Uterus (tissue), 4 donors: Measurements from ENCODE around the gene CCL7. TPM values are rescaled to one million over a fixed set of nuclear protein-coding genes. Genes with fewer than 3 reads are reported as not detected.
A peak's percentile ranks its signal among the peaks of the same experiment; 100 is the strongest.

Experiments
- DNase-seq, 2 donors: peaks; one replicate each; pipeline ENCODE4 v3.0.0-alpha.2; 2019 to 2020
- H3K27ac ChIP-seq, 2 donors: fragments of 200-600 bp; sonication (generic); 1 replicate in 1 of 2; 2 replicates in 1 of 2; pipeline ENCODE4 v1.5.1; 2016 to 2018
- H3K27me3 ChIP-seq, 2 donors: fragments of 200-600 bp; sonication (generic); one replicate each; pipeline ENCODE4 v1.5.1; 2018 to 2019; ENCODE audit warnings: control low read depth in 1 of 2
- H3K36me3 ChIP-seq, 2 donors: fragments of 200-600 bp; sonication (generic); one replicate each; pipeline ENCODE4 v1.5.1; 2019; ENCODE audit warnings: control low read depth in 1 of 2
- H3K4me1 ChIP-seq, 2 donors: fragments of 200-600 bp; sonication (generic); one replicate each; pipeline ENCODE4 v1.5.1; 2018 to 2019; ENCODE audit warnings: control low read depth in 1 of 2
- H3K4me3 ChIP-seq, 2 donors: fragments of 200-600 bp; sonication (generic); 1 replicate in 1 of 2; 2 replicates in 1 of 2; pipeline ENCODE4 v1.5.1; 2018 to 2019; ENCODE audit warnings: mild to moderate bottlenecking in 1 of 2
- H3K9me3 ChIP-seq, 2 donors: fragments of 200-600 bp; sonication (generic); one replicate each; pipeline ENCODE4 v1.5.1; 2019; ENCODE audit warnings: control low read depth in 1 of 2
- CTCF ChIP-seq, 4 experiments: fragments of 200-600 bp in 2 of 4; fragments of 450-650 bp in 2 of 4; sonication (generic) in 2 of 4; IDR thresholded peaks; one replicate each; pipeline ENCODE4 v1.5.1; 2016 to 2019; ENCODE audit warnings: antibody characterized with exemption in 4 of 4, mild to moderate bottlenecking in 2 of 4, moderate library complexity in 1 of 4
- POLR2A ChIP-seq, 2 donors: fragments of 450-650 bp; IDR thresholded peaks; one replicate each; pipeline ENCODE4 v1.6.1; 2016; ENCODE audit warnings: antibody characterized with exemption in 2 of 2, mild to moderate bottlenecking in 1 of 2, moderate library complexity in 1 of 2
- intact Hi-C: fragments of 100-400 bp; cut with DNase I; formaldehyde crosslinking; loops from one replicate; pipeline ENCODE4 v1.15.1; 2023; ENCODE audit warnings: low total_unique reads
- total RNA-seq, 4 donors: library from RNA; depleted of rRNA in 3 of 4; stranded (reverse); fragments of >200 nt in 3 of 4; gene quantifications; one replicate each; pipeline versions ENCODE4 v1.1.0 to v1.2.4, GENCODE V29; 2014 to 2023
- donor health status: DM: yes; HTN: yes; CAD: no.

CCL7 gene
- total RNA-seq, 4 donors from 2014 or later, result not detected

GRCh38 chr17:34246881-34247280 lies 23.1 kb upstream of the CCL7 start:
- Histone ChIP-seq H3K36me3 (no peaks in the 10 kb centered on the region), H3K4me3 (no peak overlapping the region), H3K4me1 (peaks cover 5 to 20% of the 10 kb centered on the region in 2 donors), H3K9me3 (no peaks in the 10 kb centered on the region), H3K27ac (no peak overlapping the region), H3K27me3 (no peaks in the 10 kb centered on the region)
- TF ChIP-seq CTCF (IDR thresholded peaks at IDR 0.05), result no peak
- no peak for TF ChIP-seq POLR2A (IDR thresholded peaks at IDR 0.05)
- intact Hi-C loops, result no loop called here
- no peak for DNase-seq

- H3K4me3 ChIP-seq, result no peak overlapping the region
- TF ChIP-seq POLR2A (IDR thresholded peaks at IDR 0.05), result no peak
- TF ChIP-seq CTCF (IDR thresholded peaks at IDR 0.05), result no peak
- intact Hi-C loops, result no loop called here
Measured at GRCh38 chr17:34248511-34249024, 21.5 kb upstream of the CCL7 start.

GRCh38 chr17:34249061-34249460 lies 21.0 kb upstream of the CCL7 start:
- Histone ChIP-seq H3K36me3 (no peaks in the 10 kb centered on the region), H3K9me3 (no peaks in the 10 kb centered on the region), H3K27me3 (no peaks in the 10 kb centered on the region), H3K4me1 (peaks cover 18 to 41% of the 10 kb centered on the region in 2 donors), H3K4me3 (no peak overlapping the region), H3K27ac (peak overlapping the region; percentile 6 to 46)
- DNase-seq, result no peak
- TF ChIP-seq CTCF (IDR thresholded peaks at IDR 0.05) (no peak), POLR2A (IDR thresholded peaks at IDR 0.05) (no peak)
- intact Hi-C loops, result no loop called here

More at GRCh38 chr17:34248511-34249024, 21.5 kb upstream of the CCL7 start:
- Histone ChIP-seq H3K27me3 (no peaks in the 10 kb centered on the region), H3K9me3 (no peaks in the 10 kb centered on the region), H3K36me3 (no peaks in the 10 kb centered on the region), H3K4me1 (peaks cover 18 to 36% of the 10 kb centered on the region in 2 donors), H3K27ac (peak overlapping the region; percentile 6 to 46)
- DNase-seq, result no peak

GRCh38 chr17:34249478-34249877 lies 20.5 kb upstream of the CCL7 start:
- Histone ChIP-seq H3K36me3 (no peaks in the 10 kb centered on the region), H3K4me3 (no peak overlapping the region), H3K9me3 (no peaks in the 10 kb centered on the region), H3K4me1 (peaks cover 18 to 45% of the 10 kb centered on the region in 2 donors), H3K27me3 (no peaks in the 10 kb centered on the region), H3K27ac (peak overlapping the region; percentile 6 to 46)
- intact Hi-C loops, result no loop called here
- DNase-seq, result no peak
- no peak for TF ChIP-seq POLR2A (IDR thresholded peaks at IDR 0.05)
- TF ChIP-seq CTCF (IDR thresholded peaks at IDR 0.05), result no peak

GRCh38 chr17:34251186-34251585 lies 18.8 kb upstream of the CCL7 start:
- Histone ChIP-seq H3K4me1 (peaks cover 18 to 50% of the 10 kb centered on the region in 2 donors), H3K36me3 (no peaks in the 10 kb centered on the region), H3K9me3 (no peaks in the 10 kb centered on the region), H3K27ac (peak overlapping the region in 1 of 2 donors; percentile 88), H3K27me3 (no peaks in the 10 kb centered on the region), H3K4me3 (no peak overlapping the region)
- DNase-seq, result no peak
- intact Hi-C loops, result no loop called here
- TF ChIP-seq CTCF (IDR thresholded peaks at IDR 0.05), result no peak
- no peak for TF ChIP-seq POLR2A (IDR thresholded peaks at IDR 0.05)
